Measurements from ENCODE around the gene ACKR3. TPM values are rescaled to one million over a fixed set of nuclear protein-coding genes. Genes with fewer than 3 reads are reported as not detected.

The ACKR3 gene
- total and polyA plus RNA-seq, 10 of the 15 experiments (the other 5 are each of a cell fraction or from before 2014, with no cell fraction given) = 3.0 to 154 (median 6.4) TPM

- TF ChIP-seq RB1 (IDR thresholded peaks at IDR 0.05; ENCODE audit: borderline replicate concordance) = no peak
- 0 out of 2 replicates have a peak, but pooled peaks have one; percentile 11 for TF ChIP-seq ZNF592 (IDR thresholded peaks at IDR 0.05)
- TF ChIP-seq TBL1XR1 (IDR thresholded peaks at IDR 0.05; ENCODE audit: low read depth, low read length) = 0 out of 2 replicates have a peak, but pooled peaks have one; percentile 31
- TF ChIP-seq NBN (IDR thresholded peaks at IDR 0.05) = peak; percentile 25
- TF ChIP-seq HDAC6 (IDR thresholded peaks at IDR 0.05; ENCODE audit: unreplicated experiment) = no peak
- no peak for TF ChIP-seq STAT3 (IDR thresholded peaks at IDR 0.05; ENCODE audit: low read depth, low read length)
- no peak; the same call in 1 of the 2 replicates for TF ChIP-seq SMC3 (IDR thresholded peaks at IDR 0.05; ENCODE audit: borderline replicate concordance, low read length)
- 0 out of 2 replicates have a peak, but pooled peaks have one; percentile 2 for TF ChIP-seq ZNF207 (IDR thresholded peaks at IDR 0.05; ENCODE audit: borderline replicate concordance)
- peak; percentile 48 for TF ChIP-seq CREM (IDR thresholded peaks at IDR 0.05; ENCODE audit: low read depth)
- peak; percentile 25; the same call in 1 of the 2 replicates for TF ChIP-seq RUNX3 (IDR thresholded peaks at IDR 0.05; ENCODE audit: low read length)
- TF ChIP-seq NR2F1 (conservative IDR thresholded peaks at IDR 0.05) = no peak
- no peak for TF ChIP-seq SREBF1 (IDR thresholded peaks at IDR 0.05; ENCODE audit: low read length)
- TF ChIP-seq CBX3 (IDR thresholded peaks at IDR 0.05; ENCODE audit: borderline replicate concordance, low read depth) = no peak
- TF ChIP-seq ZNF24 (IDR thresholded peaks at IDR 0.05) = no peak
- TF ChIP-seq, protein P1, sequence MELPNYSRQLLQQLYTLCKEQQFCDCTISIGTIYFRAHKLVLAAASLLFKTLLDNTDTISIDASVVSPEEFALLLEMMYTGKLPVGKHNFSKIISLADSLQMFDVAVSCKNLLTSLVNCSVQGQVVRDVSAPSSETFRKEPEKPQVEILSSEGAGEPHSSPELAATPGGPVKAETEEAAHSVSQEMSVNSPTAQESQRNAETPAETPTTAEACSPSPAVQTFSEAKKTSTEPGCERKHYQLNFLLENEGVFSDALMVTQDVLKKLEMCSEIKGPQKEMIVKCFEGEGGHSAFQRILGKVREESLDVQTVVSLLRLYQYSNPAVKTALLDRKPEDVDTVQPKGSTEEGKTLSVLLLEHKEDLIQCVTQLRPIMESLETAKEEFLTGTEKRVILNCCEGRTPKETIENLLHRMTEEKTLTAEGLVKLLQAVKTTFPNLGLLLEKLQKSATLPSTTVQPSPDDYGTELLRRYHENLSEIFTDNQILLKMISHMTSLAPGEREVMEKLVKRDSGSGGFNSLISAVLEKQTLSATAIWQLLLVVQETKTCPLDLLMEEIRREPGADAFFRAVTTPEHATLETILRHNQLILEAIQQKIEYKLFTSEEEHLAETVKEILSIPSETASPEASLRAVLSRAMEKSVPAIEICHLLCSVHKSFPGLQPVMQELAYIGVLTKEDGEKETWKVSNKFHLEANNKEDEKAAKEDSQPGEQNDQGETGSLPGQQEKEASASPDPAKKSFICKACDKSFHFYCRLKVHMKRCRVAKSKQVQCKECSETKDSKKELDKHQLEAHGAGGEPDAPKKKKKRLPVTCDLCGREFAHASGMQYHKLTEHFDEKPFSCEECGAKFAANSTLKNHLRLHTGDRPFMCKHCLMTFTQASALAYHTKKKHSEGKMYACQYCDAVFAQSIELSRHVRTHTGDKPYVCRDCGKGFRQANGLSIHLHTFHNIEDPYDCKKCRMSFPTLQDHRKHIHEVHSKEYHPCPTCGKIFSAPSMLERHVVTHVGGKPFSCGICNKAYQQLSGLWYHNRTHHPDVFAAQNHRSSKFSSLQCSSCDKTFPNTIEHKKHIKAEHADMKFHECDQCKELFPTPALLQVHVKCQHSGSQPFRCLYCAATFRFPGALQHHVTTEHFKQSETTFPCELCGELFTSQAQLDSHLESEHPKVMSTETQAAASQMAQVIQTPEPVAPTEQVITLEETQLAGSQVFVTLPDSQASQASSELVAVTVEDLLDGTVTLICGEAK (IDR thresholded peaks at IDR 0.05; ENCODE audit: borderline replicate concordance) = no peak
- TF ChIP-seq RAD21 (IDR thresholded peaks at IDR 0.05; ENCODE audit: insufficient read depth, low read depth, low read length) = no peak
- TF ChIP-seq ASH2L (IDR thresholded peaks at IDR 0.05; ENCODE audit: borderline replicate concordance, low read depth) = no peak
- TF ChIP-seq KLF5 (IDR thresholded peaks at IDR 0.05; ENCODE audit: partially characterized antibody) = no peak
- no peak for TF ChIP-seq NRF1 (conservative IDR thresholded peaks at IDR 0.05; ENCODE audit: low read depth, low read length)
- peak; percentile 49; the same call in 1 of the 2 replicates for TF ChIP-seq JUND (IDR thresholded peaks at IDR 0.05; ENCODE audit: low read depth, low read length)
- TF ChIP-seq NFIC (IDR thresholded peaks at IDR 0.05; ENCODE audit: low read depth, low read length) = peak; percentile 54; the same call in 1 of the 2 replicates
- no peak for TF ChIP-seq USF2 (IDR thresholded peaks at IDR 0.05; ENCODE audit: borderline replicate concordance, low read depth, low read length)
- peak; percentile 69 for TF ChIP-seq PKNOX1 (IDR thresholded peaks at IDR 0.05)
Observed at GRCh38 chr2:236545248-236545658, 24.4 kb upstream of the ACKR3 start (continued).
